Neural cell (in vitro differentiated cells): Measurements from ENCODE around the gene RGS7BP. TPM values are rescaled to one million over a fixed set of nuclear protein-coding genes. Genes with fewer than 3 reads are reported as not detected.

Source experiments
- H2AFZ ChIP-seq: fragments of 200-600, 300-800 bp; sonication (generic), shearing (Covaris generic); 2 replicates; pipeline ENCODE4 v1.6.0; 2014; ENCODE audit warnings: low read depth, mild to moderate bottlenecking, antibody characterized with exemption, low read length, moderate library complexity
- H3F3A ChIP-seq: fragments of 200-600 bp; shearing (Covaris generic); 2 replicates; pipeline ENCODE4 v1.6.1; 2016; ENCODE audit warnings: mild to moderate bottlenecking, moderate library complexity, mixed read lengths, antibody characterized with exemption, low read length; ENCODE audit not compliant: insufficient read depth, poor library complexity, severe bottlenecking
- H3K27ac ChIP-seq: fragments of 200-600, 300-800 bp; sonication (generic), shearing (Covaris generic); 2 replicates; pipeline ENCODE4 v1.5.1; 2014; ENCODE audit warnings: mild to moderate bottlenecking, low read length, moderate library complexity
- H3K27me3 ChIP-seq: fragments of 300-800, 200-600 bp; sonication (generic), shearing (Covaris generic); 2 replicates; pipeline ENCODE4 v1.6.0; 2014; ENCODE audit warnings: mild to moderate bottlenecking, low read depth, low read length, moderate library complexity; ENCODE audit not compliant: insufficient read depth
- H3K36me3 ChIP-seq: fragments of 300-800, 200-600 bp; sonication (generic), shearing (Covaris generic); 2 replicates; pipeline ENCODE4 v1.5.1; 2014; ENCODE audit warnings: mild to moderate bottlenecking, antibody characterized with exemption, low read length, moderate library complexity; ENCODE audit not compliant: insufficient read depth
- H3K4me2 ChIP-seq: fragments of 300-800, 200-600 bp; sonication (generic), shearing (Covaris generic); 2 replicates; pipeline ENCODE4 v1.6.0; 2014; ENCODE audit warnings: mild to moderate bottlenecking, low read length
- H3K4me3 ChIP-seq: fragments of 300-800, 200-600 bp; sonication (generic), shearing (Covaris generic); 2 replicates; pipeline ENCODE4 v1.5.1; 2014; ENCODE audit warnings: mild to moderate bottlenecking, low read length, moderate library complexity
- H3K79me2 ChIP-seq: fragments of 200-600 bp; shearing (Covaris generic); replicated peaks from 2 replicates; pipeline ENCODE4 v1.6.0; 2014; ENCODE audit warnings: mild to moderate bottlenecking, low read length, moderate library complexity; ENCODE audit not compliant: insufficient read depth
- H3K9ac ChIP-seq: fragments of 300-800, 200-600 bp; sonication (generic), shearing (Covaris generic); 2 replicates; pipeline ENCODE4 v1.6.1; 2016; ENCODE audit warnings: mild to moderate bottlenecking, low read length, mixed read lengths
- H3K9me2 ChIP-seq: fragments of 200-600 bp; shearing (Covaris generic); 2 replicates; pipeline ENCODE4 v1.6.1; 2016; ENCODE audit warnings: mild to moderate bottlenecking, low read length, mixed read lengths; ENCODE audit not compliant: insufficient read depth
- H3K9me3 ChIP-seq: fragments of 200-600, 300-800 bp; sonication (generic), shearing (Covaris generic); 2 replicates; pipeline ENCODE4 v1.6.1; 2016; ENCODE audit warnings: mild to moderate bottlenecking, mixed run types, low read length, moderate library complexity, mixed read lengths
- H4K20me1 ChIP-seq: fragments of 200-600 bp; shearing (Covaris generic); 2 replicates; pipeline ENCODE4 v1.6.1; 2016; ENCODE audit warnings: mild to moderate bottlenecking, mixed run types; ENCODE audit not compliant: insufficient read depth
- CTCF ChIP-seq: fragments of 450-650 bp; IDR thresholded peaks from 2 replicates; pipeline ENCODE4 v1.5.1; 2014; ENCODE audit warnings: antibody characterized with exemption, mild to moderate bottlenecking, moderate library complexity; ENCODE audit not compliant: poor library complexity, severe bottlenecking
- EP300 ChIP-seq: fragments of 450-650 bp; conservative IDR thresholded peaks from 2 replicates; pipeline ENCODE4 v1.6.1; 2014; ENCODE audit warnings: antibody characterized with exemption, mild to moderate bottlenecking, moderate library complexity; ENCODE audit not compliant: poor library complexity, severe bottlenecking
- EZH2 ChIP-seq: fragments of 200-600, 300-800 bp; shearing (Covaris generic), sonication (generic); IDR thresholded peaks from 2 replicates; pipeline ENCODE4 v1.6.1; 2014; ENCODE audit warnings: antibody characterized with exemption, low read length, borderline replicate concordance, mild to moderate bottlenecking; ENCODE audit not compliant: insufficient read depth, poor library complexity, severe bottlenecking
- MXI1 ChIP-seq: fragments of 450-650 bp; conservative IDR thresholded peaks from 2 replicates; pipeline ENCODE4 v1.6.1; 2014; ENCODE audit warnings: antibody characterized with exemption, mild to moderate bottlenecking; ENCODE audit not compliant: poor library complexity, severe bottlenecking
- POLR2AphosphoS5 ChIP-seq: IDR thresholded peaks from 2 replicates; pipeline ENCODE4 v1.6.1; 2012
- RAD21 ChIP-seq: fragments of 450-650 bp; conservative IDR thresholded peaks from 2 replicates; pipeline ENCODE4 v1.6.1; 2014; ENCODE audit warnings: antibody characterized with exemption, mild to moderate bottlenecking, moderate library complexity
- REST ChIP-seq: IDR thresholded peaks from 2 replicates; pipeline ENCODE4 v1.6.1; 2012; ENCODE audit warnings: borderline replicate concordance
- SMC3 ChIP-seq: fragments of 450-650 bp; conservative IDR thresholded peaks from 2 replicates; pipeline ENCODE4 v1.6.1; 2014; ENCODE audit warnings: antibody characterized with exemption, mild to moderate bottlenecking, moderate library complexity; ENCODE audit not compliant: poor library complexity
- TAF1 ChIP-seq: IDR thresholded peaks from 2 replicates; pipeline ENCODE4 v1.6.1; 2012; ENCODE audit warnings: low read depth
- polyA plus RNA-seq: library from polyadenylated mRNA; depleted of rRNA; stranded (reverse); fragments of >200 nt; gene quantifications from 2 replicates; pipeline ENCODE4 v1.2.3, GENCODE V29; 2014

The RGS7BP gene
- polyA plus RNA-seq, 1 donor from 2014 or later: 9.5 TPM

GRCh38 chr5:64654561-64654938, 148.7 kb downstream of the RGS7BP start:
- TF ChIP-seq MXI1: no peak
- no peak for TF ChIP-seq TAF1
- no peak for TF ChIP-seq EP300
- no peak for TF ChIP-seq EZH2
- TF ChIP-seq RAD21: no peak
- Histone ChIP-seq H3F3A (no peaks in the 10 kb centered on the region), H3K9me3 (no peaks in the 10 kb centered on the region), H3K36me3 (no peaks in the 10 kb centered on the region), H3K27ac (no peak overlapping the region), H4K20me1 (no peaks in the 10 kb centered on the region), H3K9me2 (no peaks in the 10 kb centered on the region), H3K4me2 (no peak overlapping the region), H3K9ac (no peak overlapping the region), H3K79me2 (no peaks in the 10 kb centered on the region), H2AFZ (no peak overlapping the region), H3K4me3 (no peak overlapping the region), H3K27me3 (no peaks in the 10 kb centered on the region)

GRCh38 chr5:64655596-64655995, 149.8 kb downstream of the RGS7BP start:
- H3F3A ChIP-seq: no peaks in the 10 kb centered on the region
- H3K36me3 ChIP-seq: no peaks in the 10 kb centered on the region
- no peaks in the 10 kb centered on the region for H4K20me1 ChIP-seq
- H3K27me3 ChIP-seq: no peaks in the 10 kb centered on the region
- no peak for TF ChIP-seq EZH2
- TF ChIP-seq EP300: no peak
- TF ChIP-seq CTCF: no peak
- no peak for TF ChIP-seq REST
- TF ChIP-seq MXI1: no peak
- TF ChIP-seq TAF1: no peak
- no peak for TF ChIP-seq RAD21
- no peak for TF ChIP-seq SMC3
- TF ChIP-seq POLR2AphosphoS5: no peak
- no peak overlapping the region for H3K4me3 ChIP-seq
- no peak overlapping the region for H3K4me2 ChIP-seq
- H3K9me2 ChIP-seq: no peaks in the 10 kb centered on the region
- no peaks in the 10 kb centered on the region for H3K79me2 ChIP-seq
- H2AFZ ChIP-seq: no peak overlapping the region
- no peak overlapping the region for H3K9ac ChIP-seq
- no peaks in the 10 kb centered on the region for H3K9me3 ChIP-seq
- no peak overlapping the region for H3K27ac ChIP-seq

GRCh38 chr5:64659289-64659688, 153.5 kb downstream of the RGS7BP start:
- H3K4me3 ChIP-seq: no peak overlapping the region
- no peaks in the 10 kb centered on the region for H3K36me3 ChIP-seq

More at GRCh38 chr5:64659289-64659688, 153.5 kb downstream of the RGS7BP start:
- H4K20me1 ChIP-seq: no peaks in the 10 kb centered on the region
- no peak for TF ChIP-seq CTCF
- TF ChIP-seq MXI1: no peak
- TF ChIP-seq RAD21: no peak
- no peak for TF ChIP-seq EZH2
- no peak for TF ChIP-seq REST
- no peak for TF ChIP-seq SMC3
- TF ChIP-seq TAF1: no peak
- TF ChIP-seq EP300: no peak
- TF ChIP-seq POLR2AphosphoS5: no peak
- H3K27me3 ChIP-seq: no peaks in the 10 kb centered on the region
- H3K4me2 ChIP-seq: no peak overlapping the region
- H3K9ac ChIP-seq: no peak overlapping the region
- H3K79me2 ChIP-seq: no peaks in the 10 kb centered on the region
- no peak overlapping the region for H2AFZ ChIP-seq
- H3K9me3 ChIP-seq: no peaks in the 10 kb centered on the region
- H3K27ac ChIP-seq: no peak overlapping the region
- no peaks in the 10 kb centered on the region for H3F3A ChIP-seq
- no peaks in the 10 kb centered on the region for H3K9me2 ChIP-seq
